ENCODE data around the gene COL19A1.
"Not testable (repeated sequence)": the region's sequence is repeated elsewhere in the genome, so short reads cannot be mapped to it uniquely, and the experiment has no call there.

The COL19A1 gene

DNA sequence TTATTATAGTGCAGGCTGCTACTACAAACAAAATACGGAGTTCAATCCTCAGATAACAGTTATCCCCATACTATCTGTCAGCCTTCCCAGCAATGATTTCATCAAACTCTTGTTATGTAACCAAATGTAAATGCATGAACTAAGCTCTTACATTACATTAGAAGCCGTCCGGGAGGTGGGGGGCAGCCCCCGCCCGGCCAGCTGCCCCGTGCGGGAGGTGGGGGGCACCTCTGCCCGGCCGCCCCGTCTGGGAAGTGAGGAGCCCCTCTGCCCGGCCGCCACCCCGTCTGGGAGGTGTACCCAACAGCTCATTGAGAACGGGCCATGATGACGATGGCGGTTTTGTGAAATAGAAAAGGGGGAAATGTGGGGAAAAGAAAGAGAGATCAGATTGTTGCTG lies 99.6 kb downstream of the COL19A1 start:
- DNase-seq (ENCODE audit: low read depth) = not testable (repeated sequence)

DNA sequence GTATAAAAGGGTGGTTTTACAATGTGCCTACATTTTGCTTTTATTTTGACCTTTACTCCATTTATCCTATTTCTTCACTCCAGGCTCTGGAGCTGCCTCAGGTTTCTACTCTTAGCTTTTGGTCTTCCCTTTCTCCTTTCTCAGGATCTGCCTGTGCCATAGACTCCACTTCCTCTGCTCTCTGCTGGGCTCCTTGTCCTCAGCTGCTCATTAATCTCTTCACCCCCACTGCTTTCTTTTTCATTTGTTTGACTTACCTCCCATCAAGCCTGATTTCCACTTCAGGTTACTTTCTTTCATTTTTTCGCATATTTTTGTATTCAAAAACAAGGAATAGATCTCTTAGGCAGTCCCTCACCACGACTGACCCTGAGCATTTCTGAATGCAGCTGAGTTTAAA lies 106.8 kb downstream of the COL19A1 start:
- DNase-seq (ENCODE audit: low read depth) = no peak

DNA sequence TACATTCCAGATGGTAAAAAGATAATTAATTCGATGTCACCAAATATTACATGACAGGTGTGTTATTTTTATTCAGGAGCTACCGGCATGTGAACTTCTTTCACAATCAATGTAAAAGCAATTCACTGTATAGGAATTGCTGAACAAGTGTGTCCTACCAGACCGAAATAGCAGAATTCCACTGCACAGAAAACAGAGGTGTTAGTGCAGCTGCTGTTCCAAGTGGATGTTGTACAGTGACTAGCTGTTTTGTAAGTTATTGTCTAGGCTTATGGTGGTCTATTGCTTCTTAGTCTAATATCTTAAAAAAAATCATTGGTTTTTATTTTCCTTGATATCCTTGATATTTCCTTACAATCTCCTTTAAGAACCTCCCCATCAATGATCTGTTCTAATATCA lies 107.4 kb downstream of the COL19A1 start:
- no peak for DNase-seq (ENCODE audit: low read depth)

DNA sequence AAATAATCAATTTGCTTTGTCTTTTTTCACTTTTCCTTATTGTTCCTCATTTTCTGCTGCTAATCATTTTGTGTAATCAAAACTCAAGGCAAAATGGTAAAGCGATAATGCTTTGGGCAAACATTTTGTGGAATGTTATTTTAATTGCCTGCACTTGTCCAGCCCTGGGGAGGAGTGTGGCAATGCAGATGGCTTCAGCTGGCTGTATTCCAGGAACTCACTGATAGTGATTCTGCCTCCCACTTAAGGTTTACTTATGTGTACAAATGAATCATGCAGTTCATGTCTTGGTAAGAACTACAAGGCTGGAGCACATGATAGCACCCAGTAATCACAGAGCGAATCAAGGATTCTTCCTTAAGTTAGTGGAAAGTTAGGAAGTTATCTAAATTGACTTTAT lies 107.8 kb downstream of the COL19A1 start:
- DNase-seq (ENCODE audit: low read depth) = no peak

DNA sequence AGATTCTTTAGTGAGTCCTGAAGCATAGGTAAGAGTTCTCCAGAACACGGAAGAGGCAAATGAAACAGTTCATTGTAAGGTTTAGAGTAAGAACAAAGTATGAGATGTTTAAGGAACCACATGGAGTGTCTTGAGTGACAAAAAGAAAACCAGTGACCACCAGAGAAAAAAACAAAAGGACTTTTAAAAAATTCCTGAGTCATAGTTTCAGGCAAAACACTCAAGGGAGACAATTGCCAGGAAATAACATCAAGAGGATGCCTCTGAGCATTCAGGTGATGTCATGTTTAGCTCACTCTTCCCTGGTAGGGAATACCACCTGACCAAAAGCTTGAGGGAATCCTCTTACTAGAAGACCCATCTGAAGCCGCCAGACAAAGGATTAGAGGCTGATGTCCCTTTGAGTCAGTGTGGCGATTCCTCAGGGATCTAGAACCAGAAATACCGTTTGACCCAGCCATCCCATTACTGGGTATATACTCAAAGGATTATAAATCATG lies 110.3 kb downstream of the COL19A1 start:
- DNase-seq (ENCODE audit: low read depth) = no peak

DNA sequence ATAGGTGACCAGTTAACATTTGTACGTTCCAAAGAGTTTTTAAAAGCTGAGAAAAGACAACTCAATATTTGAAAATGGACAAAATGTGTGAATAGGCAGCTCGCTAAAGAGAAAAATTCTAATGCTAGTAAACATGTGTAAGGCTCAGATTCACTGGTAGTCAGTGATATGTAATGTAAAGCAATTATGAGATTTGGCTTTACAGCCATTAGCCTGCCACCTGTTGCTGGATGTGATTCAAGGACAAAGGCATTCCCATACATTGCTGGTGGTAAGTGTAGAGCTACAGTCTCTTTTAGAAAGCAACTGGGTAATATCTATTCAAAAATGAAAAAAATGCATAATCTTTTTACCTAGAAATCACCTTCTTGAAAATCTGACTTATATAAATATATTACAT lies 114.3 kb downstream of the COL19A1 start:
- DNase-seq (ENCODE audit: low read depth) = no peak

DNA sequence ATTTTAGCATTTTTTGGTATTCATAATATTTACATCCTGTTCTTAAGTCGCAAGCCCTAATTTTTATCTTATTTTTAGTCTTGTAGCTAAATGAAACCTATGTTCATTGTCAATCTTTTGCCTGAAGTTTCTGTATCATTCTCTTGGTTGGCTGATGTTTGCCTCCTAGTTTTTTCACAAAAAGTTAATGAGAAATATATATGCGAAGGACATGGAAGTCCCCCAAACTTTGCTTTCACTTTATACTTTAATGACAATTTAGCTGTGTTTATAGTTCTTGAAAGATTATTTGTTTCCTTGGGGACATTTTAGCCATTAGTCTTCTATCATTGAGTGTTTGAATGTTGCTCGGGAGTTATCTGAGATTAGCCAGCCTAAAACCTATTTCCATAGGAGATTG lies 118.2 kb downstream of the COL19A1 start:
- no peak for DNase-seq (ENCODE audit: low read depth)

DNA sequence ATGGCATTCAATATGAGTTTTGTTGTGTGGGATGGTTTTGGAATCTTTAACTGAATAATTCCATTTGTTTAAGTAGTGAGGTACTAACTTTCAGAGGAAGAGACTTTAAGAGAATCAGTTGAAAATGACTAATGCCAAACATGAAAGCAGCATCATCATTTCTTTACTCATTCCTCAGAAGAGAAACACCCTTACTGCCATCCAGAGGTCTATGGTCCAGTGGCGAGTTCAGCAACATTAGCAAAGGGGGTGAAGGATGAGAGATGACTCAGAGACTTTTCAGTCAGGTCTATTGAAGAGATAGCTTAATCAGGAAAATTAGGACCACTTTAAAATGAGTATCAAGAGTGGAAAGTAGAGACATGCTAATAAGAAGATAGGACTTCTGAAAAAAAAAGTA lies 118.8 kb downstream of the COL19A1 start:
- no peak for DNase-seq (ENCODE audit: low read depth)

DNA sequence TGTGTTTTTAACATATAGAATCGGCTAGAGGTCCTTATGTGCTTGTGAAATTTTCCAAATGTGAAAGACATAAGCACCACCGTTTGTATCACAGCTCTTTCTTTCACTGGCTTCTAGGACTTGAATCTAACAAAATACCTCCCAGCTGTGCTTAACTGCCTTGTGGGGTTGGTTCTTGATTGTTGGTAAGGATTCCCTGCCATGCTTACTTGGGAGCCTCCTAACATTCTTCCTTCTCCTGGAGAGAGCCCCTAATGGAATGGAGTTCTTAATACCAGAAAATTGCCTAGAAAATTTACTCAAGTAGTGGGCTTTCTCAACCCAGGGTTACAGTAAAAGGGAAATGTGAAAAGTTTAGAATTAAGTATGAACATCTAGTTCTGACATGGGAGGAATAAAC lies 121.2 kb downstream of the COL19A1 start:
- no peak for DNase-seq (ENCODE audit: low read depth)

DNA sequence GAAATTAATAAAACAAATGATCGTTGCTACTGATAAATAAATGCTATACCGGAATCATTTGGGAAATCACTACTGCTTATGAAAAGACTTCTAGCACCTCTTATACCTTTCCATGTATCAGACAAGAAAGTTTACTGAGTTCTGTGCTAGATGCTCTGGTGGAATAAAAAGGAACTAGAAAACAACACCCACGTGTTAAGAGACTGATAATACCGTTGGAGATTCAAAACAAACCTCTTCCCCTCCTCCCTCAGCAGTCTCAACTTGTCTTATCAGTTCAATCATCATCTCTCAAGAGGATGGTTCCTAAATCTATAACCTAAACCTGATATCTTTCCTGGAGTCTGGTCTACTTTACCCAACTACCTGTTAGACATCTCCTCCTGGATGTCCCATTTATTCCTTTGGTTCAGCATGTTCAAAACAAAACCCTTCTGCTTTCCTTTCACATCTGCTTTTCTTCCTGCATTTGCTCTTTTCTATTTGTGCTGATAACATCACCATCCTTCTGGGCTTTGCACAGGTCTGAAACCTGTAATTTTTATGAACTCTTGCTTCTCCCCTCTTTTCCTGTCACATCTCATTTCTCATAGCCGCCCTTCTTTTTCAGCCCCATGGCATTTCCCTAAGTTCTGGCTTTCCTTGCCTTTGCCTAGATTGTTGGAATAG lies 122.2 kb downstream of the COL19A1 start:
- DNase-seq (ENCODE audit: low read depth) = no peak

DNA sequence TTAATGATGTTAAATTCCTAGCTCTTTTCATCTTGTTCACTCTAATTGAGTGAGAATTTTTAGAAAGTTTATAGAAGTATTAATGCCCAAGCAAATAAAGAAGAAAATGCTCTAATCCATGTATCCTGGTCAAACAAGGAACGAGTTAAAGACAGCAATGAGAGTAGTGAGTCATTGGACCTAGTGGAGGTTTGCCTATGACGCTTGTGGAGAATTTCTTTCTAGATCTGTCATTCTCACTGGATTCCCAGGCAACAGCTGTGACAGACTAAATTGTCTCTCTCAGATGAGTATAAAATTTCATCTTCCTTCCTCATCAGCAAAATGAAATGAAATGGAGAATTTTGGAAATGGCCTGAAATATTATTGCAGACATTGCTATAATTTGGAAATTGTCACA lies 127.9 kb downstream of the COL19A1 start:
- no peak for DNase-seq (ENCODE audit: low read depth)

DNA sequence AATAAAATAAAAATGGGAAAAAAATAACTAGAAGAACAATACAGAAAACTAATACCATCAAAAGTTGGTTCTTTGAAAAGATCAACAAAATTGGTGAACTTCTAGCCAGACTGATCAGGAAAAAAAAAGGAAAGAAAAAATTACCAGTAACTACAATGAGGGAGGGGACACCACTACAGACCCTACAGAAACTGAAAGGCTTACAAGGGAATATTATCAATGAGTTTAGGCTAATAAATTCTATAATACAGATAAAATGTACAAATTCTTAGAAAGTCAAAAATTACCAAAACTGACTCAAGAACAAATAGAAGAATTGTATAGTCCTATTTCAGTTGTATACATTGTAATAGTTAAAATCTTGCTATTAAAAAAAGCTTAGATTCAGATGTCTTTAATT lies 141.8 kb downstream of the COL19A1 start:
- no peak for DNase-seq (ENCODE audit: low read depth)

DNA sequence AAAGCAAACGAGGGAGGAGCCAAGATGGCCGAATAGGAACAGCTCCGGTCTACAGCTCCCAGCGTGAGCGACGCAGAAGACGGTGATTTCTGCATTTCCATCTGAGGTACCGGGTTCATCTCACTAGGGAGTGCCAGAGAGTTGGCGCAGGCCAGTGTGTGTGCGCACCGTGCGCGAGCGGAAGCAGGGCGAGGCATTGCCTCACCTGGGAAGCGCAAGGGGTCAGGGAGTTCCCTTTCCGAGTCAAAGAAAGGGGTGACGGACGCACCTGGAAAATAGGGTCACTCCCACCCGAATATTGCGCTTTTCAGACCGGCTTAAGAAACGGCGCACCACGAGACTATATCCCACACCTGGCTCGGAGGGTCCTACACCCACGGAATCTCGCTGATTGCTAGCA lies 144.0 kb downstream of the COL19A1 start:
- not testable (repeated sequence) for DNase-seq (ENCODE audit: low read depth)

DNA sequence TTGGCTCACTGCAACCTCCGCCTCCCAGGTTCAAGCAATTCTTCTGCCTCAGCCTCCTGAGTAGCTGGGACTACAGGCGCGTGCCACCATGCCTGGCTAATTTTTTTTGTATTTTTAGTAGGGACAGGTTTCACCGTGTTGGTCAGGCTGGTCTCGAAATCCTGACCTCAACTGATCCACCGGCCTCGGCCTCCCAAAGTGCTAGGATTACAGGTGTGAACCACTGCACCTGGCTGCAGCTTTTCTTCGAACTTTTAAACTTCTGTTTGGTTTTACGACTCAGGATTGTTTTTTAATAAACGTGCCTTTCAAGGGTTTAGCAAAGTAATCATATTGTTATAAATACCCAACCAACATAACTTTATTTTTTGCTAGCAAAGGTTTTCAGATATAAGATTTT lies 156.8 kb downstream of the COL19A1 start:
- DNase-seq (ENCODE audit: low read depth) = not testable (repeated sequence)

DNA sequence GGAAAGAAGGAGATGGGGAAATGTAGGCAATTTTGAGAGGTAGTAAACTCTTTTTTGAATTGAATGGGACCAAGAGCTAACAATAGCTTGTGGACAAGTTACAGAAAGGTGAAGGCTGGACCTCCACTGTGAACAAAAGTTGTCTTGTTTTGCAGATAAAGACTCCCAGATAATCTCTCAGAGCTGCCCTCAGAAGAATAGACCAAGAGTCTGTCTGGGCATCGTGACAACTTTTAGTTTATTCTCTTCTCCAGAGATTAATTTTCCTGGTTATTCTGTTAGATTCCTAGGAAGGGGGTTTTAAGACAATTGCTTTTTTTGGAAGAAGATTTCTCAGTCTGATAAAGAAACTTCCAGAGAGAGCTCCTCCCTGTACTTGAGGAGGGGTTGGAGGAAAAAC lies 161.9 kb downstream of the COL19A1 start:
- DNase-seq (ENCODE audit: low read depth) = no peak

DNA sequence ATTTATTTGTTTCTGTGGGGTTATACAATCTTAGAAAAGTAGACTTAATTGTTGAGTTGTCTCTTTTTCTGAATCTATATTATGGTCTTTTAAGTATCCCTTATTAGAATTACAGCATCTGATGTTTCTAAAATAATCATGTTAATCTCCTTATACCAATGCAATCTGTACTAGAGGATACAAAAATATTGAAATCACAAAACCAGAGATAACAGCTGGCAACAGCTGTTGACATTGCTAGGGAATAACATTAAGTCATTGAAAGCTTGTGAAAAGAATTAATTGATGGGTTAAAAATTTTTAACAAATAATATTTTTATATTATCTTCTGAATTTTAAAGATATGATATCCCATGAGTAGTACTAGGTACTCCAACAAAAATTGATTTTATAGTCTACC lies 162.6 kb downstream of the COL19A1 start:
- DNase-seq (ENCODE audit: low read depth) = no peak

DNA sequence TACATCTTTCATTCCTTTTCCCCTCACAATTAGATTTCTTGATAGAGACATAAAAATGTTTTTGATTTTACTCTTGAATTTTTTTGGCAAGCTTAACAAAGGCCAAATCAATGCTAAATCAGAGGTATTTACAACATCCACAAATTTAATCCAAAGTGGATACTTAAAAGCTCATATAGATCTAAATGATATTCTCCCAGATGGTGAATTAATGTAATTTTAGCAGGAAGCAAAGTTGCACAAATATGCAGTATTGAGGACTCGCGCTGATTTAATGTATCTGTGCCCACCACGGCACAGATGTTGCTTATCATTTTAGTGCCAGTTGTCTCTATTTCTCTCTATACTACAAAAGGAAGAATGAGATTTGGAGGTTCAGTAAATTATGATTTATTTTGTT lies 167.4 kb downstream of the COL19A1 start:
- DNase-seq (ENCODE audit: low read depth) = no peak

DNA sequence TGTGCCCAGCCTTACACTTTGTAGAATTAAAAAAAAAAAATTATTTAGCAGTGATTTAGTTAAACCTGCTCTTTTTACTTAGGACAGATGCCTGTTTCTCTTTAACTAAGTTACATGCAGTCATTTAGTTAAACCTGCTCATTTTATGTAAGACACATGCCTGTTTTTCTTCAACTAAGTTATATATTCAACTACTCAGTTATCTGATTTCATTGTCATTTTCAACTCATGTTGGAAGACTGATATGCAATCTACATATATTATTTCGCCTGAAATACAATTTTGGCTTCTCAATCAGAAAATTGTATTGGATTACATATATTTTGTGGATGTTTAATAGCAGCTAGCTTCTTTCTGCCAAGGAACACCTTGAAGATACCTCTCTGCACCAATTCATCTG lies 171.1 kb downstream of the COL19A1 start:
- DNase-seq (ENCODE audit: low read depth) = no peak

DNA sequence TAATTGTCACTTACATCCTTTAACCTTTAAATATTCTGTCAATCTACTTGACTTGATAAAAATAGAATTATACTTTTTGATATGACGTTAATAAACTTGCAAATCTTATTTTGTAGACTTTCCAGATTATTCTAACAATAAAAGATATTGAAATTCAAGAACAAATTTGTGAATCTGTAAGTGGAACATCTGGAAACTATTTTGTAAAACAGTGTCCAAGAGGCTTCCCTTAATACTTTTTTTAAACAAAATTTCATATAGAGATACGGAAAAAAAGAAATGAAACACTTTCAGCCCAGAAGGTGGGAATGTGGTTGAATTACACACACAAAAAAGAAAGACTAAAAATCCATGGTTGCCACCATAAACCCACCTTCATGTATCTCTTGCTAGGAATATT lies 174.4 kb downstream of the COL19A1 start:
- DNase-seq (ENCODE audit: low read depth) = no peak

DNA sequence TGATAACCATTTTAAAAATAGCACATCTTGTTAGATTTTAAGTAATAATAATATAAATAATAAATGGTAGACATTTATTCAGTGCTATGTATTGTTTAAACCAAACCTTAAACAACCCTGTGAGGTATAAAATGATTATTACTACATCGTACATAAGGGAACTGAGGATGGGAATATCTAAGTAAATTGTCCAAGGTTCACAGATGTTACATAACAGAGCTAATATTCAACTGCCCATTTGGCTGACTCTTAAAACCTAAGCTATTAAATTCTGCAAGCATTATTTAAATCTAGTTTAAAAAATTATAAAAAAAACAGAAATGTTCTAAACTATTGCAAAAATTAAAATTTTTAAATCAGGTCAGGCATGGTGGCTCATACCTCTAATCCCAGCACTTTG lies 175.1 kb downstream of the COL19A1 start:
- DNase-seq (ENCODE audit: low read depth) = no peak

DNA sequence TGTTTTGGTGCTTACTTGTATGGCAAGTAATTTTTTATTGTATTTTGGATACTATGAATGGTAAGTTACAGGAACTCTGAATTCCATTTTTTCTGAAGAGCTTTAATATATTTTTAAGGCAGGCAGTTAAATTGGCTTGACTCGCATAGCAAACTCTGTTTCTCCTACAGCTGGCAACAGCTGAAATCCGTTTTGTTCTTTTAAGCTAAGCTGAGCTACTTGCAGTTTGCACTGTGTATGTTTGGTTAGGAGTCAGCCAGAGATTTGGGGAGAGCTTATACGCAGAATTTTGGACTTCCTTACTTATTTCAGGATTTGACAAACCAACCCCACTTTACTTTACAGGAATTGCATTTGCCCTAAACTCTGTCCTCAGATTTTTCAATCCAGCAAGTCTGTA lies 179.1 kb downstream of the COL19A1 start:
- no peak for DNase-seq (ENCODE audit: low read depth)

DNA sequence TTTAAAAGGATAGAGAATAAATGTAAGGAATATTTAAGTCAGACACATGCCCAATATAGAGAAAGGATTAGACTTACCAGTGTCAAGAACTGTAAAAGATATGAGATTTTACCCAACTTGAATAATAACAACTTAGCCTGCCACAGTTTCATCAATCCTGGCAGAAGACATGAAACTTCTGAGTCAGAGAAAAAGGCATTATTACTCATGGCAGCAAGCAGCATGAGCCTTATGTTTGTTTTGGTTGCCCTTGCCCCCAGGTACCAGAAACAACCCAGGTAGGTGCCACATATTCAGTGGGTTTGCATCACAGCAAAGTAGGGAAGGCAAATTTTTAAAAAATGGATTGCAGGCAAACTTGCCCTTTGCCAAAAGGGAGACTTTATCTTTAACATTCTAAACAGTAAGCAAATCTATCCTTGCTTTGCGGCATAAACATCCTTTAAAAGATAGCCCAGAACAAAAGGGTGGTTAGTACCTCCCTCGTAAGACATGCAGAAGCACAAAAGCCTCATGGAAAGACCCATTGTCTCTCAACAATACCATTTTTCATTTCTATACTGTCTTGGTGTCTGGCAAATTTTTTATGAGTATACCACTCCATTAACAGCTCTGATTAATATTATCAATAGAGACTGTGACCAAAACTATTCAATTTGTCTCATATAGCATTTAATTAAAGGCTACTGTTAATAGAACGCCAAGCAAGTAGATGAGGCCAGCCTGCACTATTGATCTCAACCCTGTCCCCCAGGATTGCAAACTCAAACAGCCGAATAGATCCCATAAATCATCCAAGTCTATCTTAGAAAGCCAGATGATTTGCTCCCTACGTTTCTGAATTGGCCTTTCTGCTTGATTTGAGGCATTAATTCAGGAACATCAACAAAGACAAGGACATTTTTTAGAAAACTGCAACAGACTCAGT lies 185.1 kb downstream of the COL19A1 start:
- DNase-seq (ENCODE audit: low read depth) = no peak

DNA sequence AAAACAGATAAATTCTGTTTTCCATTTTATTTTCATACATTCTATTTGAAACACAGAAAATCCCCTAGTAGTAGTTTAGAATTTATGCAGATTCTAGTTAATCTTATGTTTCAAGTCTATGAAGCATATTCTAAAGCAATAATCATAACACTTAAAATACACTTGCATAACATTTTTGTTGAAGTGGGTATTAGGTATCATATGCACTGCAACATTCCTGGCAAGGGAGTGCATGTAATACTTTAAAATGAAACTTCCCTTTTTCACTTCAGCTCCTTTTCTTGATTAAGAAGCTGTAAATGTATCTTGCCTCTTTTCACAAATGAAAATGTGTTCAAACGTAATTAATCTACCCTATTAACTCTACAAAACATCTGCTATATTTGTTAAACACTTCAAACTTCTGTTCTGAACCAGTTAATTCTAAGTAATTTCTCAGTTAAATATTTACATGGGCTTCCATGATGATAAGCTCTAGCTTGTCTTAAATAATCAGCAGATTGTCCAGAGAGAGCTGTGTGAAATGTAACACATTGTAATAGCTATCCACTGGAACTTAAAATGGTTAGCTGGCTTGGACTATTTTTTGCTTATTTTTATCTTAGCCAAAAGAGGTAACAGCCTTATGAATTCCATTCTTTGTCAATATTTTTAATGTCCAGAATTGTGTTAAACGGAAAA lies 192.8 kb downstream of the COL19A1 start:
- DNase-seq (ENCODE audit: low read depth) = no peak
